DMS153 (cell line): Measurements from ENCODE around the gene ITGB6.

Experiments
- DNase-seq: peaks from one replicate; lab custom pipeline; 2025; lab: John Stamatoyannopoulos, UW

The ITGB6 gene, protein sequence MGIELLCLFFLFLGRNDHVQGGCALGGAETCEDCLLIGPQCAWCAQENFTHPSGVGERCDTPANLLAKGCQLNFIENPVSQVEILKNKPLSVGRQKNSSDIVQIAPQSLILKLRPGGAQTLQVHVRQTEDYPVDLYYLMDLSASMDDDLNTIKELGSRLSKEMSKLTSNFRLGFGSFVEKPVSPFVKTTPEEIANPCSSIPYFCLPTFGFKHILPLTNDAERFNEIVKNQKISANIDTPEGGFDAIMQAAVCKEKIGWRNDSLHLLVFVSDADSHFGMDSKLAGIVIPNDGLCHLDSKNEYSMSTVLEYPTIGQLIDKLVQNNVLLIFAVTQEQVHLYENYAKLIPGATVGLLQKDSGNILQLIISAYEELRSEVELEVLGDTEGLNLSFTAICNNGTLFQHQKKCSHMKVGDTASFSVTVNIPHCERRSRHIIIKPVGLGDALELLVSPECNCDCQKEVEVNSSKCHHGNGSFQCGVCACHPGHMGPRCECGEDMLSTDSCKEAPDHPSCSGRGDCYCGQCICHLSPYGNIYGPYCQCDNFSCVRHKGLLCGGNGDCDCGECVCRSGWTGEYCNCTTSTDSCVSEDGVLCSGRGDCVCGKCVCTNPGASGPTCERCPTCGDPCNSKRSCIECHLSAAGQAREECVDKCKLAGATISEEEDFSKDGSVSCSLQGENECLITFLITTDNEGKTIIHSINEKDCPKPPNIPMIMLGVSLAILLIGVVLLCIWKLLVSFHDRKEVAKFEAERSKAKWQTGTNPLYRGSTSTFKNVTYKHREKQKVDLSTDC

DNA sequence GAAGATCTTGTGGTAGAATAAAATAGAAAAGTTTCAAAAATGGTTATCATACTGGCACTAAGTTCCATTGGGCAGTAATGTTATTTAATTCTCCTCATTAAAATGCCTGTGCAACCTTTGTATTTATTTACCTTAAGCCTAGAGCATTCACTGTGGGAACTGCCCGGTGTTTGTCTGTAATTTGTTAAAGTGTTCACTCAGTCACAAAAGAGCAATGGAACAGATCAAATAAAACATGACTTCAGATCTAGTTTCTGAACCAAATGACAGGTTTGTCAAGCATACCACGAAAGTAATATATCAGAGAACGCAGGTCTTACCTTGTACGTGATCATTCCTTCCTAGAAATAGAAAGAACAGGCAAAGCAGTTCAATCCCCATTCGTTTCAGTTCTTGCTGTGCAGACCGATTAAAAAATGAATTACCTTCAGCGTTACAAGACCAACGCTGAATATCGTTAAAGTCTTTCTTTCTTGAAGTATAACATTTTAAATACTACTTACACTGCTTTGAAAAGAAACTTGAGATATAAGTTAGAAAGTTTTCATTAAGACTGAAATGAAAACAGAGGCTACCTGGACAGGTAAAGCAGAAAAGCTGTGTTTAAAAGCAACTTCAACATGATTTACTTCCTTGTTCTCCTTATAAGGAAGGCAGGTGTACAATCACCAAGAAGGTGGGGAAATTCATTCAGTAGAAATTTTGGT lies at the start of gene ITGB6:
ITGB6 (minus strand) TSS at position 590 of the 707 bp plus-strand sequence; CDS start at position 381, 209 bp downstream.
- DNase-seq: peak; percentile 53

DNA sequence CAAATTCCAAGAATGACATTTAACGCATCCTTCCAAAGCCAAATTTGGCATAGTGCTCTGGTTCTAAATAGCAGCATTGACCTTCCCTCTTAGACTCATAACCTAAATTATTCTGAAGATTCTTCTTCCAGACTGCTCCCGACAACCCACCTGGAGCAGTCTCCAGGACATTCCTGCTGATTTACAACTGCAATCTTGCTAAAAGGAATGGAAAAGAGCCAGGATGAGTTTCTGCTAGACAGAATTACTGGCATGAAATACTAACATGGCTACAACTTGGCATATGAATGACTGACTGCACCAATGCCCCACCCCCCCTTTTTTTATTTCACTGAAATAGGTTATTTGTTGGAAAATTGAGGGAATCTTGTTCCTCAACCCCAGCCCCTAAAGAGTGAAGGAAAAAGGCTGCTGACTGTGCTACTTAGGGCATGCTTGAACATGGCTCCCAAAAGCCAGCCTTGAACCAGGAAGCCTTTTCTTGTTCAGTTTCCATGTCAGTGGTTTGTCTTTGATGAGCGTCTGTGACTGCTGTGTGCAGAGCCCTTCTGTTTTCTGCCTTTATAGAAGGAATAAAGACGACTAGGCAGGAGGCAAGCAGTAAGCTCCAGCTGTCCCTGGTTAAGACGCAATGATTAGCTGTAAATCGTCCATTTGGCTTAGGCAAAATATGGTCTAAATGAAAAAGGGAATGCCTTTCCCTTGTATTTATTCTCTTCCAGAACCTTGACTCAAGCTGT lies 47.4 kb upstream of the ITGB6 start:
- DNase-seq: no peak

DNA sequence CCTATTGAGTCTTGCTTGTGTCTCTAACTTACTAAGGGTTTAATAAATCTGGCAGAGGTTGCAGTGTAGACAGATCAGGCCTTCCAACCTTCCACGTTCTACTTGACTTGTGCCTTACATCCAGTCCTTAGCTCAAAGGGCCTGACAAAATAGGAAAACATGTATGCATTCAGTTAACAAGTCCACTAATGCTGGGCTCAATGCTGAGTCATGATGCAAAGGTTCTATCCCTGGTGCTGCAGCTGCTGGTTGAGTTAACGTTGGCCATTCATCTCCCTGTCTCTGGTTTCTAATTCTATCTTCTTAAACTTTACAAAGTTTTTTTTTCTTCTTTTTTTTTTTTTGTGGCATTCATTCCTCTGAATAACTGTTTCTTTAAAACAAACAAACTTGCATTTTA lies 46.3 kb upstream of the ITGB6 start:
- no peak for DNase-seq

DNA sequence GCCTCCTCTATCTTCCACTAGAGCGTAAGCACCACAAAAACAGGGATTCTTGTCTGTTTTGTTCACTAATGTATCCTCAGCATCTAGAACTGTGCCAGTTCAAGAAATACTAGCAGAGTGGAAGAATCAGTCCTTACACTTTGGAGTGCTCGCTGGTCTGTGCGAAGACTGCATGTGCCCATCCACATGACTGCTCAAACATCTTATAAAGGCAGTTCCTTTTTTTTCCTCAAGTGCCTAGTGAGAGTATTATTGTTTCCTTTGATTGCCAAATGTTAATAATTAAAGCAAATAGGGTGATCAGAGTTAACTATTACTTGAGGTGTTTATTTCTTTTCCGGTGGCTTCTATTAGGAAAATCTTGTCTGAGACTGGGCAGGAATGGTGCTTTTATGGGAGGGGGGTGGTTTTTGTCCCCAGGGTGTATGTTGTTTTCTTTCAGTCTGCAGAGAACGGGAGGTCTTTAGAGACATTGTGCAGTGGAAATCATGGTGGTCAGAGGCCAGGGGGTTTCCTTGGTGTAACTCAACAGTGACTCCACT lies 45.6 kb upstream of the ITGB6 start:
- no peak for DNase-seq

DNA sequence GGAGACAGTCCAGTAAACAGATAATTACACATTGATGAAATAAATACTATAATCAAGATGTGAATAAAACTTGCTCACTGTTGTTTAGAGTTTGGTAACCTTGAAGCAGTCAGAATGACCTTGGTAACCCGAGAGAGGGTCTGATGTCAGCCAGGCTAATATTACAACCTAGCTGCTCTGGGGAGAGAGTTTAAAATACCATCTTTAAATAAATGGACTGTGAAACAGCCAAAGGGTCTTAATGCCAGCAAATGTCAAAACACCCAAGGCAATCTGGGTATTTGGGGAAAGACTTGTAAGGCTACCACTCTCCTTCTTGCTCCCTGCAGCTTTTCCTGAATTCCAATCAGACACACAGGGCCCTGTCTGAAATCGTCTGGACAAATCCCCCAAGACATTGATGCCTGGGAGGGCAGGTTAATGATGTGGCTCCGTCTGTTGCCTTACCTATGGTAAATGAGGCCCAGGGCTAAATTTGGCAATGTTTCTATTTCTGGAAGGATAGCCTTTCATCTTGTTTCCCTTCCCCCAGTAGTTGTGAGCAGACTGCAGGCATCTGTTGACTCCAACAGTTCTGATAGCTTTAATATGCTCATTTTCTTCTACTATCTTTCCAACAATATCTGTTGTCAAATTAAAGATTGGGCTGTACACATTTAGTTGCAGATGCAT lies 43.0 kb upstream of the ITGB6 start:
- DNase-seq: no peak

DNA sequence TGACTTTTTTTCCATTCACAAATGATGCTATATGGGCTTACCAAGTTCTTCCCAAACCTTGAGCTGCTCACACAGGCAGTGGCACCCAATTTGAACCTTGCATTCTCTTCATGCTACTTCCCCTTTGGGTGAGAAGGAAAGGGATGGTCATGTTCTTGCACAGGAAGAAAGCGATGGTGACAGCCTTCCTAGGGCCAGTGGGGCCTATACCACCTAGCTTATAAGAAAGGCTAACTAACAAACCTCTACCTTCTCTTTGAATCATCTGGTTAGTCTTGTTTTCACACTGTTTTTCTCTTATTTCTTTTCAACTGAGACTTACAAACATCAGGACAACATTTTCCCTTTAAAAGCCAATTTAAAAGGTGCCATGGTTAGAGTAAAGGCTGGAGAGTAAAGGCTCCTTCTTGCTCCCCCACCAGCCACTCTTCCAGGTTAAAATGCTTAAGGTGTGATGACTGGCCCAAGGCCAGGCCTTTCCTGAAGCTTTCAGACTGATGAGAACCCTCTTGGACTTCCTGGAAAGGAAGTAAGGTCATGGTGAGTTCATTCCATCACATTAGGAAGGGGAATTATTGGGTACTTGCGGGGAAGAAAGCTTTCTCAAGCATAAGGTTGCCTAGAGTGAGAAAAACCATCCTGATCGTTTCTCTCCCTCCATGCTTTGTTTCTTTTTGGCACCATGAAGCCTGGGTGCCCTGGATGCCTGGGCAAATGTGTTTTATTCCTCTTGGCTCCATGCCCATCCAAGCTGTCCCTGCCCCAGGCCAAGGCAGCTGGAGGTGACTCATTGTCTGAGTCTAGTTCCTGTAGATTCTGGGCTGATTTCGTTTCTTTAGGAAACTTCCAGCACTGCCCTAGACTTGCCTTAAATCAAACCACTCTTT lies 41.4 kb upstream of the ITGB6 start:
- peak; percentile 14 for DNase-seq

DNA sequence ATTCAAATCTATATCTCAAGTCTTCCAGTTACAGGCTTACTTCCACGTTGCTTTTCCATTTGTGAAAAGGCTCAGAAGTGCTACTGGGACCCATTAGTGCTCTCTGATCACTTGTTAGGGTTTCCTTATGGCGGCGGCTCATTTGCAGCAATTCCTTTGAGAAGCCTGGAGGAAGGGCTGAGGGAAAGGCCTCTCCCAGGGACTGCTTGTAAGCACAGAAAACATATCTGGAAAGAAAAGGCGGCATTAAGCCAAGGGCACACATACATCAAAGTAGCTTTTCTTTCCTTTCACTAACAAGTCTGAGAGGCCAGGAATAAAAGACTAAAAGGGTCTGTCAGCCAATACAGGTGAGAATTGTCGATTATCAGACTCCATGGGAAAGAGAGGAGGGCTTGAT lies 39.4 kb upstream of the ITGB6 start:
- no peak for DNase-seq

GRCh38 chr2:160238392-160238791 lies 38.3 kb upstream of the ITGB6 start:
- no peak for DNase-seq

- no peak for DNase-seq
Measured at GRCh38 chr2:160232905-160233475, 32.9 kb upstream of the ITGB6 start.

- DNase-seq: no peak
Measured at GRCh38 chr2:160229591-160229990, 29.5 kb upstream of the ITGB6 start.

DNA sequence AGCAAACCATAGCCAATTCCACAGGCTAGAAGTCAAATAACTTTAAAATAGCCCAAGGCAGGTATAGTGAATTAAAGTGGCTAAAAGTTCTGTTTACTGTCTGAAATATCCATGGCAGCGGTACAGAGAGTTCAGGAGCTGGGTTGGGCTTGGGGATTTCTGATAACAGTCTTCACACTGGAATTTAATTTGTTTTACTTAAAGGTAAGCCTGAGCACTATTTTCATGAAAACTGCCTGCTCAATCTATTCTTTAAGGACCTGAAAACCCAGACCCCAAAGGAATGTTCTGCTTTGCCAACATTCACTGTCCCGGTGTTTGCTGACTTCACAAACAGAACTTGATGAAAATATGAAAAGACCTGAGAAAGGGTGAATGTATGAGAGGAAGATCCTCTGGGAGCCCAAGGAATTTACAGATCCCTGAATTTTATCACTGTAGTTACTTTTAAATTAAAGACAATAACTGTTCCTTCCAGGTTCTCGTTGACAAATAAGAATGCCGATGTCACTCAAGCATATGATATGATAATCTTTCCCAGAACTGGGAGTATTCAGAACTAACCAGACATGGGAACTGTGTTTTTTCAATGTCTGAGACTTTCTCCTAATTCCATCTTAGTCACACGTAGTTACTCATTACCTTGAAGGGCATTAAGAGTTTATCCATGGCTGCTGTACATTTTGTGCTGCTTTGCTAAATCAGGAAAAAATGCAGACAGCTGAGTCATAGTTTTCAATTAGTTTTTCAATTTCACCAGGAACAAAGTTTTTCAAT lies 28.3 kb upstream of the ITGB6 start:
- no peak for DNase-seq

DNA sequence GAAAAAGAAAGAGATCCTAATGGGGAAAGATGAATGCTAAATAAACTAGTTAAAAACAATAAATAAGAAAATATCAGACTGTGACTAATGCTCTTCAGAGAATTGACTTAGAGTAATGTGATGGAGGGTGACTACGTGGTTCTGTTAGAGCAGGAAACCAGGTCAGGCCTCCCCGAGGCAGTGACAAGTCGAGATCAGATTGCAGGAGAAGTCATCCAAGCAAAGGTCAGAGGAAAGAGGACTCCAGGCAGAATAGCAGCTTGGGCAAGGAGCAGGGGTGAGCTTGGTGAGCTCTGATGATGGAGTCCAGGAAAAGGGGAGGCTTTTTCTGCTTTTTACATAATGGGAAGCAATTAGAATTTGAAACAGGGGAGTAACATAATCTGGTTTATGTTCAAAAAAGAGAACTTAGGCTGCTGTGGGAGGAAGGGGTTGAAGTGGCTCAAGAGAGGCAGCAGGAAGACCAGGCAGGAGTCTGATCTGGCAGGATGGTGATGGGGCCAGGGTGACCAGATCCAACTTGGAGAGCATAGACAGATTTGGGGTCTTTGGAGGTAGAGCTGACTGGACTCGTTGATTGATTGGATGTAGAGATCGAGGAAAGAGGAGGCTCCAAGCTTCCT lies 27.3 kb upstream of the ITGB6 start:
- no peak for DNase-seq

GRCh38 chr2:160226367-160226766 lies 26.3 kb upstream of the ITGB6 start:
- no peak for DNase-seq

GRCh38 chr2:160225722-160226121 lies 25.6 kb upstream of the ITGB6 start:
- no peak for DNase-seq

- DNase-seq: no peak
Measured at GRCh38 chr2:160224507-160224906, 24.4 kb upstream of the ITGB6 start.

GRCh38 chr2:160224060-160224459 lies 24.0 kb upstream of the ITGB6 start:
- DNase-seq: no peak

DNA sequence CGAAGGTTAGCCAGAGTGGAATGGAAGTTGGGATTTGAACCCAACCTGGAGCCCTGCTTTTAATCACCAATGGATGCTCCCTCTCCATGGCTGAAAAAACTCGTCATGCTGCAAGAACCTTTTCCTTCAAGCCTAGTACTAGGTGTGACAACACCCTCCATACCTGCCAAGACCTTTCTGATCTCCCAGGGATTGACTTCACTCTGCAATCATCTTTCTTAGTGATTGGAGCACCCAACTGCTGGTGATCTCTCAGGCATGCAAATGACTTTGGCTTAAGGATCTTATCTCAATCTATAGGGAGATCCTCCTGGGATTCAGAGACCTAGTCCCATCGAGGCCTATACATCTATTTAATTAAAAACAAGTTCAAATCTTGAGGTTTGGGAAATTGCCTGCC lies 23.5 kb upstream of the ITGB6 start:
- DNase-seq: no peak

- no peak for DNase-seq
Measured at GRCh38 chr2:160222546-160223283, 22.6 kb upstream of the ITGB6 start.
